Measurements from ENCODE around the gene SCAF8.
"Not testable (repeated sequence)": the region's sequence is repeated elsewhere in the genome, so short reads cannot be mapped to it uniquely, and the experiment has no call there.

The SCAF8 gene

DNA sequence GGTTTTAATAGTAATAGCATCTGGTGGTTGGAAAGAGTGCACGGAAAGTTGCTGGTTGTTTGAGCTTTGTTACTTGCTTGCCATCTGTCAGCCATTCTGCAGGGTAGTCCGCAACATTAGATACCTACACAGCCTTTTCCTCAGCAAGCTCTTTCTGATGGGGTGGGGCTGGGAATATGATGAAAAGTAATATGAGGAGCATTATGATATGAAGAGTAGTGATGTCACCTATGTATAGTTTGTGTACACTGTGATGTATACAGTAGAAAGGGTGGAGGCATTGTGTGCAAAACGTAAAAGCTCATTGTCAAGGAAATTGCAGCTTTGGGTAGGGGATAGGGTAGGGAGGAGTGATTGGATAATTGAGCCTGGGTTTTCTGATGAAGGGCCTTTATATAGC is 16.1 kb downstream of the SCAF8 start:
- H3K27ac Mint-ChIP-seq, result no peak overlapping the region
- no peaks in the 10 kb centered on the region for H3K27me3 Mint-ChIP-seq (ENCODE audit: low read depth)
- H3K4me3 Mint-ChIP-seq, result no peak overlapping the region
- no peaks in the 10 kb centered on the region for H3K9me3 Mint-ChIP-seq
- H3K36me3 Mint-ChIP-seq (ENCODE audit: low read depth), result peaks cover 9% of the 10 kb centered on the region
- H3K4me1 Mint-ChIP-seq (ENCODE audit: low read depth), result peaks cover 23% of the 10 kb centered on the region

DNA sequence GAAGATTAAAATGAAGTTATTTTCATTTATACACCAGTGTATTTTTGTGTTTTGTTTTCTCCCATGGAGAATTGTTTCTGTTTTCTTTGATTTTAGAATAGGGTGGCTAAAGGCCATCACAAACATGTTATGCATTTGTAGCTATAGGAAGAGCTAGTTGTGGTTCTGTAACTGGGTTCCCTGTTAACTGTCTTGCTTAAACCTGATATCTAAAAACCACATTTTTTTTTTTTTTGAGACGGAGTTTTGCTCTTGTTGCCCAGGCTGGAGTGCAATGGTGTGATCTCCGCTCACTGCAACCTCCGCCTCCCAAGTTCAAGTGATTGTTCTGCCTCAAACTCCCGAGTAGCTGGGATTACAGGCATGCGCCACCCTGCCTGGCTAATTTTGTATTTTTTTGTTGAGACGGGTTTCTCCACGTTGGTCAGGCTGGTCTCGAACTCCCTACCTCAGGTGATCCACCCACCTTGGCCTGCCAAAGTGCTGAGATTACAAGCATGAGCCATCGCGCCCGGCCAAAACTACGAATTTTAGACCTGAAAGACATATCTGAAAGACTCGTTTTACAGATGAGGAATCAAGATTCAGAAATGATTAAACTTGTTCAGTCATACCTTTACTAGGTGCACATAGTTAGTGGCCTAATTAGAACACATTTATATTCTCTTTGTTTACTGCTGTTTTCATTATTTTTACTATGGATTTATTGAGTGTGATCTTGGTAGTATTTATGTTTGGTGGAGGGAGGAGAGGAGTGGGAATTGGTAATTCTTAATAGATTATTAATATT is 18.0 kb downstream of the SCAF8 start:
- no peak overlapping the region for H3K27ac Mint-ChIP-seq
- H3K4me1 Mint-ChIP-seq (ENCODE audit: low read depth), result peaks cover 15% of the 10 kb centered on the region
- no peaks in the 10 kb centered on the region for H3K9me3 Mint-ChIP-seq
- H3K27me3 Mint-ChIP-seq (ENCODE audit: low read depth), result no peaks in the 10 kb centered on the region
- H3K36me3 Mint-ChIP-seq (ENCODE audit: low read depth), result peaks cover 3% of the 10 kb centered on the region
- no peak overlapping the region for H3K4me3 Mint-ChIP-seq

DNA sequence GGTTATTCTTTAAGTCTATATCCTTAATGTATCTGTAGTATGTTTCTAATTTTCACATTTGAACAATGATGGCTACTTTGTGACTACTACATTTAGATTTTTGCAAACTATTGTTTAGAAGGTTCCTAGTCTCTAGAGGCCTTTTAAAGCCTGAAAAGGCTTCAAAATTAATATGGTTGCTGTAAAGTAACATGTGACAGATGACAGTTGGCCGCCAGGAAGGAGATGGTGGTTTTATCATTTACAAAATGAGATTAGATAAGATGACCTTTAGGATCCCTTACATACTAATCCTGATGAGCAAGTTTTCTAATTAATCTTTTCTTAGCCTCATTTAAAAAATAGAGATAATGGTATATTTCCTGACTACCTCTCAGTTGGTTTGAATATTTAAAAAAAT is 18.8 kb downstream of the SCAF8 start:
- no peaks in the 10 kb centered on the region for H3K9me3 Mint-ChIP-seq
- peaks cover 17% of the 10 kb centered on the region for H3K4me1 Mint-ChIP-seq (ENCODE audit: low read depth)
- no peak overlapping the region for H3K27ac Mint-ChIP-seq
- H3K4me3 Mint-ChIP-seq, result no peak overlapping the region
- H3K27me3 Mint-ChIP-seq (ENCODE audit: low read depth), result no peaks in the 10 kb centered on the region
- H3K36me3 Mint-ChIP-seq (ENCODE audit: low read depth), result peaks cover 3% of the 10 kb centered on the region

DNA sequence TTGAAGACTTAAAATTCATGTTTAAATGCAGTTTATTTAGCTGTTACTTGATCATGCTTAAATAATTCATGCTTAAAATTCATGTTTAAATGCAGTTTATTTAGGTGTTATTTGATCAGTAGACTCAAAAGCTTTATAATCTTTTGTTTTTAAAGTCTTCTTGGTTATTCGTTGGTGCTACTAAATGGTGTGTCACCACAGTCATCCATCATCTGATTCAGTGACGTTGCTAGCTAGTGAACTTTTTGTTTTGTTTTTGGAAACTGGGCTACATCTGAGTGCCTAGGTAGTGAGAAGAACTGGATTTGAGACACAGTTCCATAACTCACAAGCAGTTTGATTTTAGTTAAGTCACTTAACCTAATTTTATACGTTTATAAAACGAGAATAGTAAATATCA is 20.9 kb downstream of the SCAF8 start:
- Mint-ChIP-seq H3K9me3 (no peaks in the 10 kb centered on the region), H3K27me3 (ENCODE audit: low read depth) (no peaks in the 10 kb centered on the region), H3K27ac (no peak overlapping the region), H3K4me3 (no peak overlapping the region), H3K36me3 (ENCODE audit: low read depth) (peaks cover 8% of the 10 kb centered on the region), H3K4me1 (ENCODE audit: low read depth) (peaks cover 22% of the 10 kb centered on the region)

DNA sequence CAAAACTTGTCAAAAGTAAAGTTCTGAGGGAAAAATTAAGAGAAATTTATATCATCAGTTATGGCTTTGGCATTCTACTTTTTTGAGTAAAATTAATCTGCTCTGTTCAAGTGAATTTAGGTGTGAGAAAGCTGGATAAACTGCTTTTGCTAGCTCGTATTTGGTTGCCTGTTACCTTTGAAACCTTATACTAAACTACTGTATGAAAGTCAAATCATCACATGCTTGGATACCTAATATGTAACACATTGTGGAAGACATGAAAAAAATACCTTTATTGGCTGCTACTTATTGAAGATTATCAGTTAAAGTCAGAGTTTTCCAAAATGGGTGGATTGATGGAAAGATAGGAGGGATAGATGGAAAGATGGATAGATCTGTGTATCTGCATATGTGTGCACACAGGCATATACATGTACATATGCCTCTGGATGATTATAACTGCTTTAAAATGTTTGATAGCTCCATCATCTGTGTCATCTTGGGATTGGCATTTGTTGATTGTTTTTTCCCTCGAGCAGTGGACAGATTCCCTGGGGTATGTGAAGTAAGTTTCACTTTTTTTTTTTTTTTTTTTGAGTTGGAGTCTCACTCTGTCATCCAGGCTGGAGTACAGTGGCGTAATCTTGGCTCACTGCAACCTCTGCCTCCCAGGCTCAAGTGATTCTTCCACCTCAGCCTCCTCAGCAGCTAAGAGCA is 24.3 kb downstream of the SCAF8 start:
- peaks cover 16% of the 10 kb centered on the region for H3K4me1 Mint-ChIP-seq (ENCODE audit: low read depth)
- peaks cover 7% of the 10 kb centered on the region for H3K36me3 Mint-ChIP-seq (ENCODE audit: low read depth)
- H3K9me3 Mint-ChIP-seq, result no peaks in the 10 kb centered on the region
- H3K27ac Mint-ChIP-seq, result no peak overlapping the region
- H3K27me3 Mint-ChIP-seq (ENCODE audit: low read depth), result no peaks in the 10 kb centered on the region
- no peak overlapping the region for H3K4me3 Mint-ChIP-seq

DNA sequence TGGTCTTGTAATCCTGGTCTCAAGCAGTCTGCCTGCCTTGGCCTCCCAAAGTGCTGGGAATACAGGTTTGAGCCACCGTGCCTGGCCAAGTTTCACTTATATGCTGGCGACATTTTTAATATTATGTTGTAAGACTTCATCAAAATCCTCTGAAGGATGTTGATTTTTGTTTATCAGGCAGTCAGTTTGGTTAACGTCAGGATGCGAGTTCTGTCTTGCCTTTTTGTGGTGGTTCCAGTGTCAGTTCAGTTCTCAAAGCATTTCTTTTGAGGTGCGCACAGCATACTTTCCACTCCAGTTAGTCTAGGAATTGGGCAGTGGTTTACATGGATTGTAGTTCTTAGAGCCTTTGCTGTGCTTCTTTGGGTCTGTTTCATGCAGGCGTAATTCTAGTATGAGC is 24.9 kb downstream of the SCAF8 start:
- Mint-ChIP-seq H3K36me3 (ENCODE audit: low read depth) (peaks cover 7% of the 10 kb centered on the region), H3K9me3 (no peaks in the 10 kb centered on the region), H3K27me3 (ENCODE audit: low read depth) (no peaks in the 10 kb centered on the region), H3K4me3 (no peak overlapping the region), H3K27ac (no peak overlapping the region), H3K4me1 (ENCODE audit: low read depth) (peaks cover 18% of the 10 kb centered on the region)

DNA sequence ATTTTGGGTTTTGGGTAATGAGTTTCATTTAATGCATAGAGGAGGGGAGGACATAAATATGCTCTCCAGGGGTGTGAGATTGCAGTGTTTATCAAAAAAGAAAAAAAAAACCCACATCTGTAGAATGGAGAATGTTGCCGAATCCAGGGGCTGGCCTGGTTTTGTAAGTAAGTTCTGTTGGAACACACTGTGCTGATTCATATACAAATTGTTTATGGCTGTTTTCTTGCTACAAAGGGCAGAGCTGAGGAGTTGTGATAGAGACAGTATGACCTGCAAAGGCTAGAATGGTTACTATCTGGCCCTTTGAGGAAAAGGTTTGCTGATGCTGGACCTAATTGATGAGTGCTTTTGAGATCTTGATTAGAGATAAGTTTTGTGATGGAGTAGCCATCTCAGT is 30.4 kb downstream of the SCAF8 start:
- Mint-ChIP-seq H3K4me1 (ENCODE audit: low read depth) (peaks cover 15% of the 10 kb centered on the region), H3K36me3 (ENCODE audit: low read depth) (peaks cover 8% of the 10 kb centered on the region), H3K9me3 (no peaks in the 10 kb centered on the region), H3K27ac (no peak overlapping the region), H3K27me3 (ENCODE audit: low read depth) (no peaks in the 10 kb centered on the region), H3K4me3 (no peak overlapping the region)

DNA sequence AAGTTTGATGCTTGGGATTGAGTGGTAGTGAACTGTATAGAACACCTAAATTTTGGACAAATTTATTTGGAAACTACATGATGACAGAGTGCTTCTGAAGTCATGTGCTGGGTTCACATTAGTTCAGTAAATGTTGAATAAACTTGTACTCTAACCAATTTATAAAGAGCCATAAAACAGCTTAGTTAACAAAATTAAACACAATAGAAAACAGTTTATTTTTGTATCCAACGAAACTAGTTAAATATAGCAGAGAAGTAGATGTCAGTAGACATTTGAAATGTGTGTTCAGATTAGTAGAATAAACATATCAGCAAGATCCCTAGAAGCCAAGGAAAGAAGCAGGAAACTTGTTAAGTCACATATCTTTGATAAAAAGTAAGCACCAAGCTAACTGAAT is 32.1 kb downstream of the SCAF8 start:
- no peak overlapping the region for H3K27ac Mint-ChIP-seq
- peaks cover 16% of the 10 kb centered on the region for H3K4me1 Mint-ChIP-seq (ENCODE audit: low read depth)
- H3K27me3 Mint-ChIP-seq (ENCODE audit: low read depth), result no peaks in the 10 kb centered on the region
- H3K36me3 Mint-ChIP-seq (ENCODE audit: low read depth), result peaks cover 6% of the 10 kb centered on the region
- no peak overlapping the region for H3K4me3 Mint-ChIP-seq
- H3K9me3 Mint-ChIP-seq, result no peaks in the 10 kb centered on the region

DNA sequence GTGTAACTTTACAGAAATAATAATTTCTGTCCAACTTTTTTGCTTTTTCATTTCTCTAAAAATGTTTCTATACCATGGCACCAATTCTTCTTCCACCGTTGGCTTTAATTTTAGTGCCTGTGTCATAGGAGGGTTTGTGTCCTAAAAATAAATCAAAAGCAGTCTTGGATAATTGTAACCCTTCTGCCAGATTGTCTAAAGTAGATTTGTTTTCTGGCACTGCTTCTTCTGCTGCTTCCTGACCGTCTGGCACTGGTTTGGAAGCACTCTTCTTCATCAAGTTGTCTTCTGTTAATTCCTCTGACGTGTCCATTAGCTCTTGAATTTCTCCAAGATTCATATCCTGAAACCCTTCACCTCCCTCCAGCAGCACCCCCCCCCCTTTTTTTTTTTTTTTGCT is 33.1 kb downstream of the SCAF8 start:
- Mint-ChIP-seq H3K4me3 (no peak overlapping the region), H3K36me3 (ENCODE audit: low read depth) (peaks cover 6% of the 10 kb centered on the region), H3K27me3 (ENCODE audit: low read depth) (no peaks in the 10 kb centered on the region), H3K4me1 (ENCODE audit: low read depth) (peaks cover 13% of the 10 kb centered on the region), H3K9me3 (peaks cover 2% of the 10 kb centered on the region), H3K27ac (no peak overlapping the region)

DNA sequence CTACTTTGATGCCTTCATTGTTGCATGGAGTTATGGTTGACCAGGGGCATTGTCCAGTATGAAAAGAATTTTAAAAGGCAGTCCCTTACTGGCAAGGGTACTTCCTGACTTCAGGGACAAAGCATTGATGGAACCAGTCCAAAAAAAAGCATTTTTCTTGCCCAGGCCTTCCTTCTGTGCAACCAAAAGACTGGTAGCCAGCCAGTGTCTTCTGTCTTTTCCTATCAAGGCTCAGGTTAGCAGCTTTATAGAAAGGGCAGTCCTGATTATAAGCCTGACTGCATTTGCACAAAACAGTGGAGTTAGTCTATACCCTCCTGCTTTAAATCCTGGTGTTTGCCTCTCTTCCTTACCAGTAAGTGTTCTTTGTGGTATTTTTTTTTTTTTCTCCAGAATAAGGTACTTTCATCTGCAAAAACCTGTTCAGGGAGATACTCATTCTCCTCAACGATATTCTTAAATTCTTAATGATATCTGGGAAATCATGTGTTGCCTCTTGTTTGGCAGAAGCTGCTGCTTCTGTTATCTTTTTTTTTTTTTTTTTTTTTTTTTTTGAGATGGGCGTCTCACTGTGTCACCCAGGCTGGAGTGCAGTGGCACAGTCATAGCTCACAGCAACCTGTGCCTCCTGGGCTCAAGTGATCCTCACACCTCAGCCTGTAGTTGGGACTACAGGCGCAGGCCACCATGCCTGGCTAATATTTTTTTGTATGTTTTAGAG is 33.9 kb downstream of the SCAF8 start:
- Mint-ChIP-seq H3K4me1 (ENCODE audit: low read depth) (peaks cover 15% of the 10 kb centered on the region), H3K27ac (no peak overlapping the region), H3K27me3 (ENCODE audit: low read depth) (no peaks in the 10 kb centered on the region), H3K9me3 (peaks cover 3% of the 10 kb centered on the region), H3K36me3 (ENCODE audit: low read depth) (peaks cover 4% of the 10 kb centered on the region), H3K4me3 (no peak overlapping the region)

DNA sequence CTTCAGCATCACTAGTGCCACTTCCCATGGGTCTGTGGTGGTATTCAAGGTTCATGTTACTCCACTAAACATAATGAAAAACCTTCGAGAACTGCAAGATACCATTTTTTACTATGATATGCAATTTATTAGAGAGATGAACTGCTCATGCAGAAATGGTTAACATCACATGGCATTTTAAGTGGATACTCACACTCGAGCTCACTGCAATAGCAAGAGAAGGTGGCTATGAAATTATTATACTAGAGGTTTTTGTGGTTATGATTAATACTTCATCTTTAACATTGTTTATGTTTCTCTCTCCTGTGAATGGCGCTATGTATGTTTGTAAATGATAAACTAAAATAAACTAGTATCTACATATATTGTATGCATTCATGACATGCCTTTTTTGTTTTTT is 35.1 kb downstream of the SCAF8 start:
- H3K27me3 Mint-ChIP-seq (ENCODE audit: low read depth), result no peaks in the 10 kb centered on the region
- no peak overlapping the region for H3K27ac Mint-ChIP-seq
- no peak overlapping the region for H3K4me3 Mint-ChIP-seq
- H3K36me3 Mint-ChIP-seq (ENCODE audit: low read depth), result peaks cover 7% of the 10 kb centered on the region
- H3K9me3 Mint-ChIP-seq, result peaks cover 3% of the 10 kb centered on the region
- H3K4me1 Mint-ChIP-seq (ENCODE audit: low read depth), result peaks cover 16% of the 10 kb centered on the region

DNA sequence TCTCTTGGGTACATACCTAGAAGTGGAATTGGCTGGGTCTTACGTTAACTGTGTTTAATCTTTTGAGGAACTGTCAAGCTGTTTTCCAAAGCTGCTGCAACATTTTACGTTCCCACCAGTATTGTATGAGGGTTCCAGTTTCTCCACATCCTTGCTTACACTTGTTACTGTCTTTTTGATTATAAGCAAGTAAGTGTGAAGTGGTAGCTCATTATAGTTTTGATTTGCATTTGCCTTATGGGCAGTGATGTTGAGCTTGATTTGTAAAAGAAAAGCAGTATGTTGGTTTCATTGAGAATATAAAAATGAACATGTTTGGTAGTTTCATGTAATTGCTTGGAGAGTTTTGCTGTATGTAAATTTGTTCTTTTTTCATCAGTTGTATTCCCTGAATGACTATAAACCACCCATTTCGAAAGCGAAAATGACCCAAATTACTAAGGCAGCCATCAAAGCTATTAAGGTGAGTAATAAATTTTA is 40.4 kb downstream of the SCAF8 start:
- H3K4me3 Mint-ChIP-seq, result no peak overlapping the region
- peaks cover 3% of the 10 kb centered on the region for H3K9me3 Mint-ChIP-seq
- H3K27ac Mint-ChIP-seq, result no peak overlapping the region
- H3K36me3 Mint-ChIP-seq (ENCODE audit: low read depth), result peaks cover 7% of the 10 kb centered on the region
- H3K27me3 Mint-ChIP-seq (ENCODE audit: low read depth), result no peaks in the 10 kb centered on the region
- H3K4me1 Mint-ChIP-seq (ENCODE audit: low read depth), result peaks cover 11% of the 10 kb centered on the region

DNA sequence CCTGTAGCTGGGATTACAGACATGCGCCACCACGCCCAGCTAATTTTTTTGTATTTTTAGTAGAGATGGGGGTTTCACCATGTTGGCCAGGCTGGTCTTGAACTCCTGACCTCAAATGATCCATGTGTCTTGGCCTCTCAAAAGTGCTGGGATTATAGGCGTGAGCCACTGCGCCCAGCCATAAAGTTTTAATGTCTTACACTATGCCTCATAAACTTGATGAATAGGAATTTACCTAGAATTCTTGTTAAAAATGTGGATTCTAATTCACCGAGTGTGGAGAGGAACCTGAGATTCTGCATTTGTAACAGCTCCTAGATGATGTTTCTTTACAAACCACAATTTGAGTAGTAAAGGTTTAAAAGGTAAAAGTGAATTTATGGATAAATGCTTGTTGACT is 45.9 kb downstream of the SCAF8 start:
- H3K27ac Mint-ChIP-seq; H3K9me3 Mint-ChIP-seq; H3K4me3 Mint-ChIP-seq; H3K27me3 Mint-ChIP-seq (ENCODE audit: low read depth): not testable (repeated sequence)
- Mint-ChIP-seq H3K4me1 (ENCODE audit: low read depth) (peaks cover 13% of the 10 kb centered on the region), H3K36me3 (ENCODE audit: low read depth) (peaks cover 28% of the 10 kb centered on the region)

DNA sequence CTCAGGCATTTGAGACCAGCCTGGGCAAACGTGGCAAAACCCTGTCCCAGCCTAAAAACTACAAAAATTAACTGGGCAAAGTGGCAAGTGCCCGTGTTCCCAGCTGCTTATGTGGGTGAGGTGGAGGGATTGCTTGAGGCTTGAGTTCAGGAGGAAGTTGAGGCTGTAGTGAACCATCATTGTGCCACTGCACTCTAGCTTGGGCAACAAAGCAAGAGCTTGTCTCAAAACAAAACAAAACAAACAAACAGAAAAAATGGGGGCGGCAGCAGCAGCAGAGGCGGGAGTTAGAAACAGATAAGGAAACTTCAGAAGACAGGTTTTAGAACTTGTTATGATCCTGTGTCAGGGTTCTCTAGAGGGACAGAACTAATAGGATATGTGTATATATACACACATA is 49.0 kb downstream of the SCAF8 start:
- peaks cover 32% of the 10 kb centered on the region for H3K36me3 Mint-ChIP-seq (ENCODE audit: low read depth)
- H3K4me3 Mint-ChIP-seq, result no peak overlapping the region
- H3K9me3 Mint-ChIP-seq, result no peaks in the 10 kb centered on the region
- no peak overlapping the region for H3K27ac Mint-ChIP-seq
- peaks cover 18% of the 10 kb centered on the region for H3K4me1 Mint-ChIP-seq (ENCODE audit: low read depth)
- H3K27me3 Mint-ChIP-seq (ENCODE audit: low read depth), result no peaks in the 10 kb centered on the region

DNA sequence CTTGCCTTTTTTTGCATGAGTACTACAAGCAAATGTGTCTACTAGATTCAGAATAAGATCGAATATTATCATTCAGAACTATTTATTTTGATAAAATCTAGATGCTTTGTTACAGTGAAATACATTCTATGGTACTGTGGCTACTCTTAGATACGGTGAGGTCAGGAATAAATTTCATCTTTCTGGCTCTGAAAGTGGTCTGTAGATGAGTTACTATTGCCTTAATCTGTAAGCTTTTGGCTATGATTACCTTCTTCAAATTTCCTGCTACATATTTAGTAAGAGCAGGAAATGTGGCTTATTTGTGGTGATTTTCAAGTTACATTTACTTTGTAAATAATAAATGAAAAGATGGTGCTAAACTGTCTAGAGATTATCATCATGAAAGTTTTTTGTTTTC is 50.0 kb downstream of the SCAF8 start:
- H3K9me3 Mint-ChIP-seq, result no peaks in the 10 kb centered on the region
- no peak overlapping the region for H3K27ac Mint-ChIP-seq
- no peak overlapping the region for H3K4me3 Mint-ChIP-seq
- no peaks in the 10 kb centered on the region for H3K27me3 Mint-ChIP-seq (ENCODE audit: low read depth)
- peaks cover 19% of the 10 kb centered on the region for H3K4me1 Mint-ChIP-seq (ENCODE audit: low read depth)
- H3K36me3 Mint-ChIP-seq (ENCODE audit: low read depth), result peaks cover 36% of the 10 kb centered on the region

All from T-helper 1 cell treated with Interleukin-12 subunit alpha and Interleukin-12 subunit beta and Interleukin-4 antibody, amounts not matched to agents 30 μg/mL and 1 μg/mL, for 36 hours (primary cell).